ENCODE data around the gene C1orf94.
"Not testable (repeated sequence)": the region's sequence is repeated elsewhere in the genome, so short reads cannot be mapped to it uniquely, and the experiment has no call there.

The C1orf94 gene

GRCh38 chr1:34164771-34165391 is 11.8 kb upstream of the C1orf94 start, which contains the start of gene CSMD2:
Gene CSMD2, minus strand, starts transcription at chr1:34165230. Its CDS starts 133 bp downstream, at chr1:34165097.
- no peak for FAIRE-seq

DNA sequence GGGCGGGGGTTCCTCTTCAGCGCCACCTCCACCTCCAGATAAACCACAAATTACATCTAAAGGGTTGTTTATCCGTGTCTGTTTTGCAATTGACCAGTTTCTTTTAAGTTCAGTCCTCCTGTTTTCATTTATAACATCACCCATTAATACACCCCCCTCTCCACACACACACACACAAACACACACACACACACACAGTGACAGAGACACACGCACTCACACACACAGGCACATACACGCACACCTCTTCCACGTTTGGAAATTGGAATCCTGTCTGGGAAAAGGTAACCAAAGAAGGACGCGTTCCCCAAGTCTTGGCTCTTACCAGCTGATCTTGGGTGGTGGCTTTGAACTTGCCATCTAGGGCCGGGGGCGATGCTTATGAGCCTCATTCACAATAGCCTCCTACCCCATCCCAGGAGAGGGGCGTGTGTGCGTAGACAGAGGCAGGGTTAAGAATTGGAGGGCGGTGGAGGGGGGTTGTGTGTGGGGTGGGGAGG is 11.2 kb upstream of the C1orf94 start:
- FAIRE-seq: no peak

DNA sequence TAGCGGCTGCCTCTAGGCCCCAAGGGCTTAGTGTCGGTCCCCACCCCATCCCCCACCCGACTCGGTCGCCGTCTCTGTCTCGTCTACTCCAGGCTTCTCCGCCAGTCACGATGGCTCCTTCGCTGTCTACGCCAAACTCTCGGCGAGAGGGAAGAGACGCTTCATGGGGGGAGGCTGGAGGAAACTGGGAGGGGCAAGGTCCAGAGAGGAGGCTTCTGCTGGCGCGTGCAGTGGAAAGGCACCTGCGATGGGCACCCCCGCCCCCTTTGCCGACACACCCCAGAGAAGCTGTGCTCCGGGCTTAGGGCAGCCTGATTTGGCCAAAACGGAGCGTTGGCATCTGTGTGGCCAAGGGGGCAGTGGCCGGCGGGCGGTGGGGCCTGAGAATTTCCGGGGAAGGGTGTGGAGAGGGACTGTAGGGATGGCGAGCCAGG is 10.5 kb upstream of the C1orf94 start:
- no peak for FAIRE-seq

DNA sequence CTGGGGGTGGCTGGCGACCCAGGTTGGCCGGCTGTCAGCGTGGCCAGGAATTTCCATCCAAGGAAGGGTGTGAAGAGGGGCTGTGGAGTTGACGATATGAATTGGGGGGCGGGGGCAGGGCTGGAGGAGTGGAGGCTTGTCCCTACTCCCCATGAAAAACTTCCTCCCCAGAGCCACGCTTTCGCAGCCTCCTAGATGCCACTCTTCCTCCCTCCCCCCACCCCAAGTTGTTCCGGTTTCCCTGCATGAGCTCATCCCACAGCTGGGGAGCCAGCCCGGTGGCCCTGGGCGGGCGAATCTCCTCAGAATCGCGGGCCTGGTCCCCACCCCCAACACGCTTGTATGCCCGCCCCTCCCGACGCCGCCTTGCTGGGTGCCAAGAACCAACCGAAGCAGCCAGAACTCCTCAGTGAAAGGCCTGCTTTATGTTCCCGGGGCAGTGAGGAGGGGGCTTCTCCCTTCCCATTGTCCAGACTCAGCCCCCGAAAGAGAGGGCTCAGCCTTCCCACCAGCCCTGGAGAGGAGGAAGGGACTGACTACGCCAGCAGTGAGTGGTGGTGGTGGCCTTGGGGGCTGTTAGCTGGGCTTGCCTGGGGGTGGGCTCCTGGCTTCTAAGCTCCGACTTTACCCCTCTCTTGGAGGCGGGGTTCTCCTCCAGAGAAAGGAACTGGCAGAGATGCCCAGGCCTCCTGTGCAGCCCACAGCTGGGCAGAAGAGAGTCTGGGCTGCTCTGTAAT is 9.9 kb upstream of the C1orf94 start:
- no peak for FAIRE-seq

DNA sequence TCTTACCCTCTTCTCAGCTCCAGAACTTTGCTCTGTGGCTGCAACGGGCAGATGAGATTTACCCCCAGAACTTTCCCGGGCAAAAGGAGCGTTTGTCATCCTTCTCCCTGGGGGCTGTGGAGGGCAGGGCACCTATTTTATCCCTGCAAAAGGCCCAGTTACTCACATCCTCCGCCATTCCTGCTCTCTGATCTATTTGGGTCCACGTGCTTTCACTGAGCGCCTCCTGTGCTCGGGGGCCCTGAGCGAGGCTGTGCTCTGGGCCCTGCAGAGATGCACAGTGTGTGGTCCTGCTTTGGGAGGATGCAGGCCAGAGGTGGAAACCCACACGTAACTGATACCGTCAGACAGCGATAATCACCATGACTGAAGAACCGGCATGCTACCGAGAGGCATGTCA is 9.3 kb upstream of the C1orf94 start:
- FAIRE-seq: no peak

GRCh38 chr1:34175744-34176143 is 963 bp upstream of the C1orf94 start:
- FAIRE-seq: no peak

DNA sequence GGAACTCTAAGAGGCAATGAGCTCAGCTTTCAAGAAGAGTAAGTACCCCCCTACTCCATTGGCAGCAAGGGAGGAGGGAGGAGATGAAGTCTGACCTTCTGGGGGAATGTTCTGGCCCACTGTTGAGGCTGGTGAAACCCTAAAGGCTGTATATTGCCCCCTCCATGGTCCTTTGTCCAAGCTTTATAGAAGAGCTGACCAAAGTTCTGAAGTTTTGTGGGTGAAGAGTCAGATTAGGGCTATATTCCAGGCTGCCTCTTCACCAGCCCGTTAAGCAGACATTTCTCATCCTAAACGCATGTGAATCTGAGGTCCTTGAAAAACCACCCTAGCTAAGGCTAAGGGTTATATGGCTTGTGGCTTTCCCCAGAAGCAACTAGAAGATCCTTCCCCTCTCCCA is 1.4 kb downstream of the C1orf94 start:
- FAIRE-seq: no peak

DNA sequence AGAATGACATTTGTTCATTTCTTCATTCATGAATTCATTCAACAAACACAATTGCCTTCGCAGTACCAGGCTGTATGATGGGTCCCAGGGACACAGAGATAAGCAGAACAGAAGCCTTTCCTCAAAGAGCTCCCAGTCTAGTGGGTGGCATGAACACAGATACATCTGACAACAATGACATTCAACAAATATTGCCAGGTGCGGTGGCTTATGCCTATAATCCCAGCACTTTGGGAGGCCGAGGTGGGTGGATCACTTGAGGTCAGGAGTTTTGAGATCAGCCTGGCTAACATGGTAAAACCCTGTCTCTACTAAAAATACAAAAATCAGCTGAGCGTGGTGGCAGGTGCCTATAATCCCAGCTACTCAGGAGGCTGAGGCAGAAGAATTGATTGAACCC is 6.7 kb downstream of the C1orf94 start:
- not testable (repeated sequence) for FAIRE-seq

DNA sequence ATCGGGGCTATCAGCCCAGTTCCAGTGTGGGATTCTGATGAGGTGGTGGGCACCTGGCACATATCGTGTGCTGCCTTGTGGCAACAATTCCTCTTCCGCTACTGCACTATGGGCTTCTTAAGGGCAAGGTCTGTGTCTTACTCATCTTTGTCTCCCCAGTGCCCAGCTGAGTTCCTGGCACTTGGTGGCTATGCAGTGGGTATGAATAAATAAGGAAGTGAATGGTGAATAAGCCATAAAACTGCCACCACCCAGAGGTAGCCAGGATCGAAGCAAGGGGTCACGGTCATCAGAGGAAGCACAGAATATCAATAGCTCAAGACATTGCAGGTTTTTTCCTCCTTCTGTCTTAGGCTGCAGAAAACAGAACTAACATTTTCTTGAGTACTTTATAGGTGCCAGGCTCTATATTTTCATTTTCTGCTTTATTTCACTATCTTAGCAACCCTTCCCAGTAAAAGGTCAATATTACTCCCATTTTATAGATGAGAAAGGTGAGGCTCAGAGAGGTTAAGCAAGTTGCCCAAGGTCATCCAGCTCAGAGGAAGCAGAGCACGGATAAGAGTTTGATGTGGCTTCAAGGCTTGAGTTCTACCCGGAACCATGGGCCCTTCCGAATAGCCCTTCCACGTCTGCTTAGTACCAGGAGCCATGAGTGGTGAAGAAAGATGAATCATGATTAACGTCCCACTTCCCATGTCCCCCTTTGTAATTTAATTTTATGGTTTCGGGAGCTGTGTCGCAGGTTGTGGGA is 10.2 kb downstream of the C1orf94 start:
- no peak for FAIRE-seq

DNA sequence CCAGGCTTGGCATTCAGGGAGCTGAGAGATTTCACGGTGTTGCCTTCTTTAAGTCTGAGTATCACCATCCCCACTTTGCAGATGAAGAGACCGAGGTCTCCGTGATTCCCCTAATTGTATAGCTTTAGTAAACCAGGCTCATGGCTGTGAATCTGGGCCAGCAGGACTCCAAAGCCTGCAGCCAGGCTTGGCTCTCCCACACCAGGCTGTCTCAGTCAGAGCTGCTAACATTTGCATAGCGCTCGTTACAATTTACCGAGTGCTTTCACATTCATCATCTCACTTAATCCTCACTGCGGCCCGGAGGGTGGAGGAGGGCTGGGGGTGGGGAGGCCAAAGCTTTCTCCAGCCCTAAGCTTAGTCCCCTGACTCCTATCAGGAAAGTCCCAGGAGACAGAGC is 11.7 kb downstream of the C1orf94 start:
- no peak for FAIRE-seq

GRCh38 chr1:34188985-34189384 is 12.3 kb downstream of the C1orf94 start:
- no peak for FAIRE-seq

- no peak for FAIRE-seq
Observed at GRCh38 chr1:34190692-34191091, 14.0 kb downstream of the C1orf94 start.

GRCh38 chr1:34192621-34193020 is 15.9 kb downstream of the C1orf94 start:
- no peak for FAIRE-seq

DNA sequence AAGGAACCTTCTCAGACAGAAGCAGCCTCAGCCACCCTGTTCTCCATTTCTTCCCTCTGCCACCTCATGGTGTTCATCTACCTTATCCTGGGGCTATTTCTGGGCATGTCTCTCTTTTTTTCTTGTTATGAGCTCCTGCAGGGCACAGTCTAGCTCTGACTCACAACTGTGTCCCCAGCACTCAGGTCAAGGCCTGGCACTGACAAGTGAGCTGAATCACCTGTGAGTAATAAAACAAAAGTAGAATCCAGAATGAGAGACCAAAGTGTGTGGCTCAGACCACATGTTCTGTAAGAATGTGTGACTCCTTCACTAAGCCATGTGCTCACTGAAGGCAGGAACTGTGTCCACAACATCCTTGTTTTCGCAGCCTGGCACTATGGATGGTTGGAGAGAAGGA is 23.2 kb downstream of the C1orf94 start:
- no peak for FAIRE-seq

DNA sequence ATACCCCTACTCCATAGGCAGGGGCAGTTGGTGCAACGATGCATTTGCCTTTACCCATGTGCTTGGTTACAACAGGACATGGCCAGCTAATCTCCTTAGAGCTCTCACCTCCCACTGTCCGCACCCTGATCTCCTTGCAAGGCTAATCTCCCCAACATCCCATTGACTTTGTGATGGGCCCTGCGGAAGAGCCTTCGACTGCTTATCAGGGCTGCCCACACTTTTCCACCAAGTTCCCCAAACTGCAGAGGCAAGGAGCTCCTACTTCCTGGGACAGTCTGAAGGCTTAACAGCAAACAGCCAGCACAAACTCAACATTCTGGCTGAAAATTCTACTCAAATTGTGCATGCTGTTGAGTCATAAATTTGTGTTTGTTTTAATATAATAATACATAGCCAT is 36.0 kb downstream of the C1orf94 start:
- no peak for FAIRE-seq

- no peak for FAIRE-seq
Observed at GRCh38 chr1:34213956-34214355, 37.2 kb downstream of the C1orf94 start.

GRCh38 chr1:34231441-34231840 is 54.7 kb downstream of the C1orf94 start:
- no peak for FAIRE-seq

GRCh38 chr1:34235594-34235993 is 58.9 kb downstream of the C1orf94 start:
- FAIRE-seq: no peak

DNA sequence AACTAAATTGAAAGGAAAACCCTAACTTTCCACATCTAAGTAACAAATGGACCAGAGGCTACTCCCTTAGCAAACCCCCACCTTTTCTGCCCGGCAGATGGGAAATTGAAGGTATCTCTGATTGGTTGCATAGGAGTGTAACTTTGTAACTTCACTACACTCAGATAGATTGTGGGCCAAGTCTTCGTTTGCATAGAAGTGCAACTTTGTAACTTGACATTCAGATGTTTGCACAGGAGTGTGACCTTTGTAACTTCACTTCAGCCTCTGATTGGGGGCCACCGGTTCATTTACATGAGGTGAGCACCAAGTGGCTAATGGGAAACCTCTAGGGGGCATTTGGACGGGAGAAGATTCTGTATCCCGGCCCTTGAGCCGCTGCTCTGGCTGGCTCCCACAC is 59.4 kb downstream of the C1orf94 start:
- FAIRE-seq: no peak

- no peak for FAIRE-seq
Observed at GRCh38 chr1:34237151-34237815, 60.6 kb downstream of the C1orf94 start.

DNA sequence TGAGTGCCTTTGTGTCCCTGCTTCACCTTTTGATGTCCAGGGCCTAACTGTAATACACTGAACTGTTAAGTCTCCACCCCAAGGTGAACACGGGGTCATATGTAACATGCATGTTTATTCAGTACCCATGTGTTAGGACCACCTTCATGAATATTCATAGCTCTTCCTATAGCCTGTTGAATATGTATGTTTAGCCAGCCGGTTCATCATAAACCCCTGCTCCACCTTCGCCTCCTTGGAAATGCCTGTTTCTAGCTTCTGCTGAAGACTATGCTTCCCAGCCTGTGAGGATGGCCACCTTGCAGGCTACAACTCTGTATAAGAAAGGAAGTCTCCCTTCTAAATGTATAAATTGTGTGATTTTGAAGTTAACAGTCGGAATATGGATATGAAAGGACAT is 69.3 kb downstream of the C1orf94 start:
- FAIRE-seq: no peak

- FAIRE-seq: no peak
Observed at GRCh38 chr1:34250342-34250741, 73.6 kb downstream of the C1orf94 start.

Measured in endometrium (tissue), 2 donors.